Astrocyte of the hippocampus (primary cell): Measurements from ENCODE around the gene SURF2.

Experiments used
- DNase-seq: peaks from one replicate; pipeline ENCODE4 v3.0.0; 2011; ENCODE audit warnings: low read depth, low spot score

The SURF2 gene

GRCh38 chr9:133335924-133336811 is 20.2 kb upstream of the SURF2 start, which contains the start of gene SURF6:
SURF6 (minus strand) TSS chr9:133336188; CDS start chr9:133336132, 56 bp downstream.
- DNase-seq, result peak; percentile 97

- no peak for DNase-seq
Observed at GRCh38 chr9:133339641-133340040, 16.7 kb upstream of the SURF2 start.

GRCh38 chr9:133340256-133340655 is 16.1 kb upstream of the SURF2 start:
- no peak for DNase-seq

GRCh38 chr9:133340916-133341315 is 15.4 kb upstream of the SURF2 start:
- DNase-seq, result no peak

- DNase-seq, result no peak
Observed at GRCh38 chr9:133341369-133342068, 14.8 kb upstream of the SURF2 start.

- DNase-seq, result no peak
Observed at GRCh38 chr9:133342069-133342406, 14.3 kb upstream of the SURF2 start.

- DNase-seq, result no peak
Observed at GRCh38 chr9:133342570-133342969, 13.8 kb upstream of the SURF2 start.

GRCh38 chr9:133344071-133344470 is 12.3 kb upstream of the SURF2 start:
- no peak for DNase-seq

- DNase-seq, result no peak
Observed at GRCh38 chr9:133344979-133345378, 11.4 kb upstream of the SURF2 start.

- DNase-seq, result no peak
Observed at GRCh38 chr9:133345596-133345995, 10.8 kb upstream of the SURF2 start.

GRCh38 chr9:133346021-133346785 is 10.1 kb upstream of the SURF2 start:
- DNase-seq, result no peak

- DNase-seq, result peak; percentile 63
Observed at GRCh38 chr9:133347515-133347984, 8.8 kb upstream of the SURF2 start.

- DNase-seq, result peak; percentile 97
Observed at GRCh38 chr9:133347985-133348717, 8.2 kb upstream of the SURF2 start, which contains the start of the genes MED22 and RPL7A. MED22 (minus strand) TSS chr9:133348131; CDS start chr9:133346662, 1,469 bp downstream. RPL7A (plus strand) TSS chr9:133348218; CDS start chr9:133348244, 26 bp downstream.

- no peak for DNase-seq
Observed at GRCh38 chr9:133348718-133349573, 7.4 kb upstream of the SURF2 start.

GRCh38 chr9:133349965-133350616 is 6.3 kb upstream of the SURF2 start:
- DNase-seq, result no peak

GRCh38 chr9:133351526-133351907 is 4.8 kb upstream of the SURF2 start:
- DNase-seq, result no peak

GRCh38 chr9:133351908-133352634 is 4.3 kb upstream of the SURF2 start:
- DNase-seq, result peak; percentile 57

GRCh38 chr9:133352635-133353340 is 3.6 kb upstream of the SURF2 start:
- no peak for DNase-seq
